Lung microvascular endothelial cell (primary cell): ENCODE results near the gene GSTT2B. TPM values are rescaled to one million over a fixed set of nuclear protein-coding genes. Genes with fewer than 3 reads are reported as not detected.

Source experiments
- total RNA-seq: library from RNA; depleted of rRNA; stranded (reverse); fragments of >200 nt; gene quantifications from 2 replicates; pipeline ENCODE4 v1.2.1, GENCODE V29; 2014

Gene GSTT2B
- total RNA-seq, 1 donor from 2014 or later = 4.0 TPM

Other genes with a start within 250 kb of the GSTT2B start
- gene ZNF70, start 210.1 kb downstream of the GSTT2B start, total RNA-seq = 1.3 and 1.8 TPM in 2 replicates
- not detected in 2 replicates for gene VPREB3, start 206.8 kb downstream of the GSTT2B start, total RNA-seq
- gene C22orf15, start 198.2 kb downstream of the GSTT2B start, total RNA-seq = under 0.01 and 0.44 TPM in 2 replicates
- gene CHCHD10, start 193.2 kb downstream of the GSTT2B start, total RNA-seq = 5.7 and 10.3 TPM in 2 replicates
- gene MMP11, start 188.3 kb downstream of the GSTT2B start, total RNA-seq = 3.4 and 5.0 TPM in 2 replicates
- gene SMARCB1, start 174.2 kb downstream of the GSTT2B start, total RNA-seq = 20.3 and 21.8 TPM in 2 replicates
- gene DERL3, start 122.2 kb downstream of the GSTT2B start, total RNA-seq = 0.40 and 0.44 TPM in 2 replicates
- gene SLC2A11, start 103.3 kb downstream of the GSTT2B start, total RNA-seq = 4.0 and 4.4 TPM in 2 replicates
- gene MIF, start 66.8 kb downstream of the GSTT2B start, total RNA-seq = 331 and 355 TPM in 2 replicates
- 4.4 and 6.5 TPM in 2 replicates for gene DDTL, start 5.7 kb upstream of the GSTT2B start, total RNA-seq
- gene DDT, start 13.2 kb upstream of the GSTT2B start, total RNA-seq = 106 and 113 TPM in 2 replicates
- gene GSTT2, start 18.9 kb upstream of the GSTT2B start, total RNA-seq = 0.20 TPM in 1 of 2 replicates, not detected in the other
- gene GSTT4, start 44.3 kb upstream of the GSTT2B start, total RNA-seq = not detected in 2 replicates
- gene CABIN1, start 50.1 kb upstream of the GSTT2B start, total RNA-seq = 16.1 and 22.6 TPM in 2 replicates
- 0.20 and 0.22 TPM in 2 replicates for gene SUSD2, start 220.3 kb upstream of the GSTT2B start, total RNA-seq